Brain microvascular endothelial cell (primary cell): ENCODE results near the gene VIPR2.

Source experiments
- DNase-seq: peaks from one replicate; pipeline ENCODE4 v3.0.0-alpha.2; 2020
- H3K27ac ChIP-seq: fragments of 250-450 bp; sonication (Bioruptor Pico); 2 replicates; pipeline ENCODE4 v1.5.1; 2020; ENCODE audit warnings: mild to moderate bottlenecking, moderate library complexity
- H3K27me3 ChIP-seq: fragments of 250-450 bp; sonication (Bioruptor Pico); replicated peaks from 2 replicates; pipeline ENCODE4 v1.5.1; 2020; ENCODE audit warnings: mild to moderate bottlenecking
- H3K36me3 ChIP-seq: fragments of 250-450 bp; sonication (Bioruptor Pico); replicated peaks from 2 replicates; pipeline ENCODE4 v1.5.1; 2020; ENCODE audit warnings: mild to moderate bottlenecking
- H3K4me3 ChIP-seq: 2 replicates; pipeline ENCODE4 v1.5.1; 2011; ENCODE audit warnings: low read depth, mild to moderate bottlenecking, control low read depth, low read length, moderate library complexity
- CTCF ChIP-seq: IDR thresholded peaks from 2 replicates; pipeline ENCODE4 v1.5.1; 2011; ENCODE audit warnings: low read depth, mild to moderate bottlenecking, moderate library complexity, low read length, control low read depth, inconsistent platforms; ENCODE audit errors: missing control alignments
- in situ Hi-C: cut with HindIII; loops from 2 replicates; pipeline ENCODE4 v1.10.0; 2017; ENCODE audit warnings: low sequenced_read_pairs, low pct_ligation_motif_present

The VIPR2 gene

GRCh38 chr7:158996214-158997109, 148.2 kb downstream of the VIPR2 start:
- TF ChIP-seq CTCF = no peak
- Histone ChIP-seq H3K36me3 (no peaks in the 10 kb centered on the region), H3K27ac (no peak overlapping the region), H3K27me3 (peaks cover 11% of the 10 kb centered on the region), H3K4me3 (no peak overlapping the region)
- in situ Hi-C loops = no loop called here
- no peak for DNase-seq

GRCh38 chr7:158995514-158995913, 149.2 kb downstream of the VIPR2 start:
- Histone ChIP-seq H3K27me3 (peaks cover 11% of the 10 kb centered on the region), H3K36me3 (no peaks in the 10 kb centered on the region), H3K4me3 (no peak overlapping the region), H3K27ac (no peak overlapping the region)
- TF ChIP-seq CTCF = no peak
- in situ Hi-C loops = no loop called here
- DNase-seq = no peak

GRCh38 chr7:158994687-158995086, 150.0 kb downstream of the VIPR2 start:
- Histone ChIP-seq H3K36me3 (no peaks in the 10 kb centered on the region), H3K27ac (no peak overlapping the region), H3K27me3 (peaks cover 11% of the 10 kb centered on the region), H3K4me3 (no peak overlapping the region)
- TF ChIP-seq CTCF = no peak
- DNase-seq = no peak
- in situ Hi-C loops = no loop called here

- Histone ChIP-seq H3K27me3 (peaks cover 11% of the 10 kb centered on the region), H3K27ac (no peak overlapping the region), H3K36me3 (no peaks in the 10 kb centered on the region), H3K4me3 (no peak overlapping the region)
- no peak for TF ChIP-seq CTCF
- in situ Hi-C loops = no loop called here
- no peak for DNase-seq
Measured at GRCh38 chr7:158993591-158993990, 151.1 kb downstream of the VIPR2 start.

- Histone ChIP-seq H3K4me3 (no peak overlapping the region), H3K27me3 (peaks cover 11% of the 10 kb centered on the region), H3K36me3 (no peaks in the 10 kb centered on the region), H3K27ac (no peak overlapping the region)
- no peak for DNase-seq
- TF ChIP-seq CTCF = no peak
- in situ Hi-C loops = no loop called here
Measured at GRCh38 chr7:158992759-158993158, 151.9 kb downstream of the VIPR2 start.
